ENCODE measurements around the gene FGFR3. TPM values are rescaled to one million over a fixed set of nuclear protein-coding genes. Genes with fewer than 3 reads are reported as not detected.

Gene FGFR3
- polyA plus RNA-seq, 1 of the 3 experiments (the other 2 are of a cell fraction), result 1.1 TPM

DNA sequence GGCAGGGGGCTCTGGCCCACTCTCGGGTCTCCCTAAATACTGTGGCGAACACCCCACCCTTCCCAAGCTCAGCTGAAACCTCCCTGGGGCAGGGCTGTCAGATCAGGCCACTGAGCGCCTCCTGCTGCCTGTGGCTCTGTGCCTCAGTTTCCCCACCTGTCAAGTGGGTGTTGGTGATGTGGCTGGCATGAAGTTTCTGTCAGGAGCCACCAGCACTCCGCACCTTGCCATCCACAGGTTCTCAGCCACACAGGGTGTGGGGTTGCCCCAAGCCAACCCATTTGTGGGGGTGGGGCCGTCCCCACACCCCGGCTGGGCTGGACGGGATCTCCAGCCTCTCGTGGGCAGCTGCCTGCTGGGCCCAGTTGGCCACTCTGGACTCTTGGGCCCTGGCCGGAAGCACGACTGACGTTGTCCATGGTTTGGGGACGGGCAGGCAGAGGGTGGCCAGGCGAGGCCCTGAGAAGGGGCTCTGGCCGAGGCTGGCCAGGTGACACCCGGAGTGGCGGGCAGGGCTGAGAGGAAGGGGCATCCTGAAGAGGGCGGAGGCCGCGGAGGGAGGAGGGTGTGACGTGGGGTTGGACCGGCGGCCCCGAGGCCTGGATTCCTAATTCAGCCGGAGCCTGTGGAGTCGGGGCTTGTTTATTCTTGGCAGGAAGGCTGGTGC is 5.5 kb upstream of the FGFR3 start:
- CTCF ChIA-PET, result interaction anchor here (2.9 kb wide), 1 partner anchor 39 kb away, joined by 14 read pairs; no protein-coding TSS in a partner anchor
- DNase-seq, result no peak
- no peak overlapping the region for H3K27ac ChIP-seq (ENCODE audit: low read depth in 2 of 2, low read length in 1 of 2)
- no peaks in the 10 kb centered on the region for H3K9me3 ChIP-seq
- H3K4me1 ChIP-seq (ENCODE audit: control insufficient read depth in 1 of 2, insufficient read depth in 2 of 2, low read depth in 1 of 2, low read length in 1 of 2), result peaks cover 0 to 8% of the 10 kb centered on the region in 2 experiments; a peak in 1 of 4 replicates
- no peak overlapping the region for H3K9ac ChIP-seq
- H4K20me1 ChIP-seq (ENCODE audit: insufficient read depth), result no peaks in the 10 kb centered on the region
- no peak overlapping the region for H3K4me2 ChIP-seq
- POLR2A ChIA-PET, result no interaction called here
- TF ChIP-seq EP300 (IDR thresholded peaks at IDR 0.05; ENCODE audit: borderline replicate concordance in 1 of 2, low read depth in 1 of 2, low read length in 1 of 2) (no peak), SMC3 (IDR thresholded peaks at IDR 0.05; ENCODE audit: low read depth, low read length) (no peak), SIN3A (IDR thresholded peaks at IDR 0.05; ENCODE audit: borderline replicate concordance, low read depth, low read length) (no peak), FOSL2 (IDR thresholded peaks at IDR 0.05; ENCODE audit: borderline replicate concordance, low read depth) (no peak)
- H3K9me2 ChIP-seq, result no peaks in the 10 kb centered on the region
- no peaks in the 10 kb centered on the region for H3K36me3 ChIP-seq (replicated peaks in 1 of 2; ENCODE audit: control insufficient read depth in 1 of 2, insufficient read depth in 2 of 2, low read length in 1 of 2)
- 68% methylated on average over 18 of the region's 25 CpGs for WGBS (ENCODE audit: low lambda C conversion rate)
- H3K4me3 ChIP-seq (ENCODE audit: low read depth in 2 of 2, low read length in 1 of 2), result no peak overlapping the region
- H3K27me3 ChIP-seq (ENCODE audit: insufficient read depth), result no peaks in the 10 kb centered on the region
- H3F3A ChIP-seq (replicated peaks; ENCODE audit: insufficient read depth), result no peaks in the 10 kb centered on the region
- no peak overlapping the region for H2AFZ ChIP-seq (ENCODE audit: low read depth)
- H3K79me2 ChIP-seq (ENCODE audit: insufficient read depth), result no peaks in the 10 kb centered on the region

- DNase-seq, result no peak
- no peaks in the 10 kb centered on the region for H3K9me2 ChIP-seq
- CTCF ChIA-PET, result interaction anchor here (0.9 to 3.1 kb wide), 3 partner anchors 20 to 40 kb away, joined by 3 to 16 read pairs (median 3); no protein-coding TSS in a partner anchor
- H3F3A ChIP-seq (replicated peaks; ENCODE audit: insufficient read depth), result no peaks in the 10 kb centered on the region
- H4K20me1 ChIP-seq (ENCODE audit: insufficient read depth), result no peaks in the 10 kb centered on the region
- H3K4me1 ChIP-seq (ENCODE audit: control insufficient read depth in 1 of 2, insufficient read depth in 2 of 2, low read depth in 1 of 2, low read length in 1 of 2), result peaks cover 0 to 10% of the 10 kb centered on the region in 2 experiments; a peak in 1 of 4 replicates
- no peaks in the 10 kb centered on the region for H3K79me2 ChIP-seq (ENCODE audit: insufficient read depth)
- POLR2A ChIA-PET, result no interaction called here
- no peak overlapping the region for H3K4me3 ChIP-seq (ENCODE audit: low read depth in 2 of 2, low read length in 1 of 2)
- TF ChIP-seq IRF3 (IDR thresholded peaks at IDR 0.05; ENCODE audit: low read depth, low read length), result no peak
- TF ChIP-seq, protein P1, sequence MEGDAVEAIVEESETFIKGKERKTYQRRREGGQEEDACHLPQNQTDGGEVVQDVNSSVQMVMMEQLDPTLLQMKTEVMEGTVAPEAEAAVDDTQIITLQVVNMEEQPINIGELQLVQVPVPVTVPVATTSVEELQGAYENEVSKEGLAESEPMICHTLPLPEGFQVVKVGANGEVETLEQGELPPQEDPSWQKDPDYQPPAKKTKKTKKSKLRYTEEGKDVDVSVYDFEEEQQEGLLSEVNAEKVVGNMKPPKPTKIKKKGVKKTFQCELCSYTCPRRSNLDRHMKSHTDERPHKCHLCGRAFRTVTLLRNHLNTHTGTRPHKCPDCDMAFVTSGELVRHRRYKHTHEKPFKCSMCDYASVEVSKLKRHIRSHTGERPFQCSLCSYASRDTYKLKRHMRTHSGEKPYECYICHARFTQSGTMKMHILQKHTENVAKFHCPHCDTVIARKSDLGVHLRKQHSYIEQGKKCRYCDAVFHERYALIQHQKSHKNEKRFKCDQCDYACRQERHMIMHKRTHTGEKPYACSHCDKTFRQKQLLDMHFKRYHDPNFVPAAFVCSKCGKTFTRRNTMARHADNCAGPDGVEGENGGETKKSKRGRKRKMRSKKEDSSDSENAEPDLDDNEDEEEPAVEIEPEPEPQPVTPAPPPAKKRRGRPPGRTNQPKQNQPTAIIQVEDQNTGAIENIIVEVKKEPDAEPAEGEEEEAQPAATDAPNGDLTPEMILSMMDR (IDR thresholded peaks at IDR 0.05), result no peak
- TF ChIP-seq EZH2phosphoT487 (IDR thresholded peaks at IDR 0.05; ENCODE audit: borderline replicate concordance, low read depth), result no peak
- no peak for TF ChIP-seq FOSL2 (IDR thresholded peaks at IDR 0.05; ENCODE audit: borderline replicate concordance, low read depth)
- TF ChIP-seq, protein P2, sequence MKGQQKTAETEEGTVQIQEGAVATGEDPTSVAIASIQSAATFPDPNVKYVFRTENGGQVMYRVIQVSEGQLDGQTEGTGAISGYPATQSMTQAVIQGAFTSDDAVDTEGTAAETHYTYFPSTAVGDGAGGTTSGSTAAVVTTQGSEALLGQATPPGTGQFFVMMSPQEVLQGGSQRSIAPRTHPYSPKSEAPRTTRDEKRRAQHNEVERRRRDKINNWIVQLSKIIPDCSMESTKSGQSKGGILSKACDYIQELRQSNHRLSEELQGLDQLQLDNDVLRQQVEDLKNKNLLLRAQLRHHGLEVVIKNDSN (IDR thresholded peaks at IDR 0.05; ENCODE audit: borderline replicate concordance, low read depth), result no peak
- no peak for TF ChIP-seq TAF1 (IDR thresholded peaks at IDR 0.05; ENCODE audit: borderline replicate concordance, low read depth, low read length)
- TF ChIP-seq RAD21 (IDR thresholded peaks at IDR 0.05; ENCODE audit: low read length), result no peak
- TF ChIP-seq SMC3 (IDR thresholded peaks at IDR 0.05; ENCODE audit: low read depth, low read length), result no peak
- no peak overlapping the region for H3K27ac ChIP-seq (ENCODE audit: low read depth in 2 of 2, low read length in 1 of 2)
- H3K4me2 ChIP-seq, result no peak overlapping the region
- H3K9ac ChIP-seq, result no peak overlapping the region
- H3K36me3 ChIP-seq (replicated peaks in 1 of 2; ENCODE audit: control insufficient read depth in 1 of 2, insufficient read depth in 2 of 2, low read length in 1 of 2), result no peaks in the 10 kb centered on the region
- H3K9me3 ChIP-seq, result no peaks in the 10 kb centered on the region
- no peak overlapping the region for H2AFZ ChIP-seq (ENCODE audit: low read depth)
- H3K27me3 ChIP-seq (ENCODE audit: insufficient read depth), result no peaks in the 10 kb centered on the region
- WGBS (ENCODE audit: low lambda C conversion rate), result 70% methylated on average over 13 of the region's 13 CpGs
Measured at GRCh38 chr4:1788254-1788973, 4.7 kb upstream of the FGFR3 start.

All from SK-N-SH (cell line).